Neural cell (in vitro differentiated cells): Measurements from ENCODE around the gene DLX1.

ENCODE experiments used
- CTCF ChIP-seq: fragments of 450-650 bp; IDR thresholded peaks from 2 replicates; pipeline ENCODE4 v1.5.1; 2014; ENCODE audit warnings: antibody characterized with exemption, mild to moderate bottlenecking, moderate library complexity; ENCODE audit not compliant: poor library complexity, severe bottlenecking
- EP300 ChIP-seq: fragments of 450-650 bp; conservative IDR thresholded peaks from 2 replicates; pipeline ENCODE4 v1.6.1; 2014; ENCODE audit warnings: antibody characterized with exemption, mild to moderate bottlenecking, moderate library complexity; ENCODE audit not compliant: poor library complexity, severe bottlenecking
- EZH2 ChIP-seq: fragments of 200-600, 300-800 bp; shearing (Covaris generic), sonication (generic); IDR thresholded peaks from 2 replicates; pipeline ENCODE4 v1.6.1; 2014; ENCODE audit warnings: antibody characterized with exemption, low read length, borderline replicate concordance, mild to moderate bottlenecking; ENCODE audit not compliant: insufficient read depth, poor library complexity, severe bottlenecking
- MXI1 ChIP-seq: fragments of 450-650 bp; conservative IDR thresholded peaks from 2 replicates; pipeline ENCODE4 v1.6.1; 2014; ENCODE audit warnings: antibody characterized with exemption, mild to moderate bottlenecking; ENCODE audit not compliant: poor library complexity, severe bottlenecking
- POLR2AphosphoS5 ChIP-seq: IDR thresholded peaks from 2 replicates; pipeline ENCODE4 v1.6.1; 2012
- RAD21 ChIP-seq: fragments of 450-650 bp; conservative IDR thresholded peaks from 2 replicates; pipeline ENCODE4 v1.6.1; 2014; ENCODE audit warnings: antibody characterized with exemption, mild to moderate bottlenecking, moderate library complexity
- REST ChIP-seq: IDR thresholded peaks from 2 replicates; pipeline ENCODE4 v1.6.1; 2012; ENCODE audit warnings: borderline replicate concordance
- SMC3 ChIP-seq: fragments of 450-650 bp; conservative IDR thresholded peaks from 2 replicates; pipeline ENCODE4 v1.6.1; 2014; ENCODE audit warnings: antibody characterized with exemption, mild to moderate bottlenecking, moderate library complexity; ENCODE audit not compliant: poor library complexity
- TAF1 ChIP-seq: IDR thresholded peaks from 2 replicates; pipeline ENCODE4 v1.6.1; 2012; ENCODE audit warnings: low read depth

- TF ChIP-seq CTCF (no peak), EP300 (no peak), POLR2AphosphoS5 (no peak), TAF1 (no peak), EZH2 (no peak), RAD21 (no peak), REST (no peak), MXI1 (no peak), SMC3 (no peak)
Observed at GRCh38 chr2:172107690-172108586, 22.6 kb downstream of the DLX1 start.
